HG02610 (cell line): ENCODE measurements around the gene TNFAIP8L1.

Source experiments
- ATAC-seq: cut with Tn5 transposase; IDR thresholded peaks from one replicate; pipeline ENCODE4 v1.9.1; 2021; ENCODE audit warnings: mild to moderate bottlenecking, moderate library complexity; ENCODE audit not compliant: unreplicated experiment

Gene TNFAIP8L1

DNA sequence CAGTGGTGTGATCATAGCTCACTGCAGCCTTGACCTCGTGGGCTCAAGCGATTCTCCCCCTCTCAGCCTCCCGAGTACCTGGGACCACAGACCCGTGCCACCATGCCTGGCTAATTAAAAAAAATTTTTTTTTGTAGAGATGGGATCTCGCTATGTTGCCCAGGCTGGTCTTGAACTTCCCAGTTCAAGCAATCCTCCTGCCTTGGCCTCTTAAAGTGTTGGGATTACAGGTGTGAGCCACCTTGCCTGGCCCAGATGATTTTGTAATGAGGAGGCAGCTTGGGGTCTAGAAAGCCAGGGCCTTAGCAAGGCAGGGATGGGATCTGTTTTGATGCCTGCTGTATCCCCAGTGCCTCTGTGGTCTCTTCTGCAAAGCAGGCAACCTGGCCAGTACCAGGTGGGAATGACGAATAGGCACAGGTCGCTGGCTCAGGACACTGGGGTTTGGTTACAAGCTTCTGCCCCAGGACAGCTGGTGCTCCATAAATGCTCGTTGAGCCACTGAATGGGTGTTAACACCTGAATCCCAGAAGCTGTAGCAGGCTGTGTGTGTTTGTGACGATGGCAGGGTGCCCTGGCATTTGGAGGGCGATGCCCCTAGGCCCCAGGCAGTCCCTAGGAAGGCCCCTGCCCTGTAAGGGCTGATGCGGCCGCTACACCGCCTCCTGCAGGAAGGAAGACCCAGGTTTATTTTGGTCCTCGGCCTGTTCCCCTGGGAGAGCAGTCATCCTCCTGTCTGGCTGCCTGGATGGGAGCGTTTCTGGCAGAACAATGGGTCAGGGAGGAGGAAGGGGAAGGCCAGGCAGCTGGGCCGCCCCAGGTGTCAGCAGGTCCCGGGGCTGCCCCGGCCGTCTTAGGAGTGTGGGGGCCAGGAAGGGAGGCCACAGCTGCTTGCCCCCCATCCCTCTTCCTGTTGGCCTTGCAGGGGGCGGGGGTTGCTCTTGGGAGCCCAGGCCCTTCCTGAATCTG, 8.6 kb downstream of the TNFAIP8L1 start:
- no peak for ATAC-seq

DNA sequence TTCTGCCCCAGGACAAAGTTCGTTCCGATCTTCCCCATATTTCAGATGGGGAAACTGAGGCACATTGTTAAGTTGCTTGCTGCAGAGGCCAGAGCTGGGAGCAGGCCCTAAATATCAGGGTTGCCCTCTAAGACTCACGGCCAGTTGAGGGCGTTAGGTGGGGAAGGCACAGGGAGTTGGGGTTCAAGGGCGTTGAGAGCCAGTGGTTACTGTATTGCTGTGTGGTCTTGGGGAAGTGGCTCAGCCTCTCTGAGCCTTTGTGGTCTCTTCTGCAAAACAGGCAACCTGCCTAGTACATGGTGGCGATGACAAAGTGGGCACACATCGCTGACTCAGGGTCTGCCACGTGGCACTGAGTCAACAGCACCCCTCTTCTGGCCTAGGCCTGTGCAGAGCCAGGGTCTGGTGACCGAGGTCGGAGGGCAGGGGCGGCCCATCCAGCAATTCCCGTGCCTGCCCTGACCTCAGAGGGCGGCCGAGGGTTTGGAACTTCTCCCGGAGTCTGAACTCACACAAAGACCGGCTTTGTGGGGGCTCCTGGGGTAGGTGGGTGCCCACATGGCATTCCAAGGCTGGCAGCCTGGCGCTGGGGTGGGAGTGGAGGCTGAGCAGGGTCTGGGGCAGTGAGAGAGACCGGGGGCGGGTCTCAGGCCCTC, 10.2 kb downstream of the TNFAIP8L1 start:
- no peak for ATAC-seq

DNA sequence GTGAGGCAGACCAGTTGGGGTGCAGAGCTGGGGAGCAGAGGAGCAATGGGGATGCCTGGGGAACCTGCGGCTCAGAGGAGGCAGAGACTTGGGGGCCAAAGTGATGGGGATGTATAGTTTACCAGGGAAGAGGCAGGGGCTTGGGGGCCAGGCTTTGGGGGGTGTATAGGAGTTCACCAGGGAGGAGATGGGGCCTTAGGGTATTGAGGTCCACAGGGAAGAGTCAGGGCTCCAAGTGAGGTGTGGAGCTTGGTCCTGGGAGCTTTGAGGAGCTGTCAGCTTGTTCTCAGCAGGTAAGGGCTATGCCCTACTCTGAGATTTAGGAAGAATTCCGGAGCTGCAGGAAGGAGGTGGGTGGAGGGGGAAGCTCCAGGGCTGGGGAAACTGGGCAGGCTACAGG, 10.8 kb downstream of the TNFAIP8L1 start:
- ATAC-seq = no peak

DNA sequence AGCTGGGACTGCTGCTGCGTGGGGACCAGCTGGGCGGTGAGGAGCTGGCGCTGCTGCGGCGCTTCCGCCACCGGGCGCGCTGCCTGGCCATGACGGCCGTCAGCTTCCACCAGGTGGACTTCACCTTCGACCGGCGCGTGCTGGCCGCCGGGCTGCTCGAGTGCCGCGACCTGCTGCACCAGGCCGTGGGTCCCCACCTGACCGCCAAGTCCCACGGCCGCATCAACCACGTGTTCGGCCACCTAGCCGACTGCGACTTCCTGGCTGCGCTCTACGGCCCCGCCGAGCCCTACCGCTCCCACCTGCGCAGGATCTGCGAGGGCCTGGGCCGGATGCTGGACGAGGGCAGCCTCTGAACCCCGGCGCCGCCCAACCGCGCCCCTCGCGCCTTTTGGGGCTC, 12.8 kb downstream of the TNFAIP8L1 start:
- ATAC-seq = no peak

GRCh38 chr19:4653793-4654436, 14.6 kb downstream of the TNFAIP8L1 start:
- no peak for ATAC-seq

GRCh38 chr19:4654437-4655361, 15.4 kb downstream of the TNFAIP8L1 start:
- ATAC-seq = no peak

DNA sequence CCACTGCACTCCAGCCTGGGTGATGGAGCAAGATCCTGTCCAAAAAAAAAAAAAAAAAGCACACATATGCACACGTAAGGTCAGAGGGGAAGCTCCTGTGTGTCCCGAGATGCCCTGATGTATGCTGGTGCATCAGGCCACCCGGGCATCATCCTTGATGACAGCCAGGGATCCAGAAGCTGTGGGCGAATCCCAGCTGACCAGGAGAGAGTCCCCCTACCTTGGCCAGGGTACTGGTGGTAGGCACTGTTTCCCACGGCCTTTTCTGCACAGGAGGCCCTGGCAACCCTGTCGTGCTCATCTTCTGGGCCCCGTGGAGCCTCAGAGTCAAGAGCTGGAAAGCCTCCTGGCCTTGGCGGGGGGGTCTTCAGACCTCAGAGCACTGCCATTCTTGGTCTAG, 16.8 kb downstream of the TNFAIP8L1 start:
- ATAC-seq = no peak

GRCh38 chr19:4657262-4657661, 17.9 kb downstream of the TNFAIP8L1 start:
- no peak for ATAC-seq

- ATAC-seq = no peak
Measured at GRCh38 chr19:4657835-4658234, 18.5 kb downstream of the TNFAIP8L1 start.

DNA sequence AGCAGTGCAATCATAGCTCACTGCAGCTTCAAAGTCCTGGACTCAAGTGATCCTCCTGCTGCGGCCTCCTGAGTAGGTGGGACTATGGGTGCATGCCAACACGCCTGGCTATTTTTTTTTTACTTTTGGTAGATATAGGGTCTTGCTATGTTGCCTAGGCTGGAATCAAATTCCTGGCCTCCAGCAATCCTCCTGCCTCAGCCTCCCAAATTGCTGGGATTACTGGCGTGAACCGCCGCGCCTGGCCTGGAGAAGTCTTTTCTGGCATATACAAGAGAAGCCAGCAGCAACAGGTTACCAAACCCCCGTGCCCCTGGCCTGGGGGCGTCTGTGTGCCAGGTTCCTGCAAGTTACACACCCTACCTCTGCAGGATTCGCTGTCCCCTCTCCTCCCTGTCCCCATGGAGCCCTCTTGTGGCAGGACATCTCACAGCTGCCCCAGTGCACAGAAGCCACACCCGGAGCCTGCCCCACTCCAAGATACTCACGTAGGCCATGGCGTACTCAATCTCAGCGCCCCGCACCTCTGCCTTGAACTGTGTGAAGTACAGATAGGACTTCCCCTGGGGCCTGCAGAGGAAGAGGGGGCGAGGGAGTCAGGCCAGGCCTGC, 21.0 kb downstream of the TNFAIP8L1 start:
- ATAC-seq = no peak

- ATAC-seq = no peak
Measured at GRCh38 chr19:4660993-4661392, 21.7 kb downstream of the TNFAIP8L1 start.

DNA sequence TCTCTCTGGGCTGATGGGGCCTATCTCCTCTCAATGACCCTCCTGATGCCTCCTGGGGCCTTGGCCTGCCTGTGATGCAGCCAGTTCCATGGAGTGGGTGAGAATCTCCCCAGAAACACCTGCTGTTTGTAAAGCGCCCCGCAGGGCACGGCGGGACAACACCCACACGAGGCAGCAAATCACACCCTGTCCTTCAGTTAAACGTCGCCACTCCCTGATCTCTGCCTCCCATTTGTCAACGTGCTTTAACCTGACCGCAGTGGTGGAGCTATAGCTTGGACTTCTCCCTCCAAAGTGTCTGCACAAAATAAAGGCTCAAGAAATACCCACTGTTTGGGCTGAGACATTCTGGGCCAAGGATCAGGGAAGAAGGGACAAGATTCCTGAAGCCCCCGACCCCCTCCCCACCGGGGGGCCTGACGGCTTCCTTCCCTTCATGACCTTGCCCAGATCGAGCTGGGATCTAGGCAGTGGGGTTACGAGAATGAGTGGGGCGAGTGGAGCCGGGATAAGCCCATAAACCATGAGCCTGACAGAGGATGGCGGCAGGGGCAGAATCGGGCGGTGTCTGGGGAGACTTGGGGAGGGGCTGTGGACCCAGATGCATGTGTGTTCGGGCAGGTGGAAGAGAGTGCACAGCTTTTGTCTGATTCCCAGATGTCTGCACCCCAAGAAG, 22.8 kb downstream of the TNFAIP8L1 start:
- no peak for ATAC-seq

- ATAC-seq = no peak
Measured at GRCh38 chr19:4662812-4663211, 23.5 kb downstream of the TNFAIP8L1 start.

- no peak for ATAC-seq
Measured at GRCh38 chr19:4664642-4665041, 25.3 kb downstream of the TNFAIP8L1 start.

DNA sequence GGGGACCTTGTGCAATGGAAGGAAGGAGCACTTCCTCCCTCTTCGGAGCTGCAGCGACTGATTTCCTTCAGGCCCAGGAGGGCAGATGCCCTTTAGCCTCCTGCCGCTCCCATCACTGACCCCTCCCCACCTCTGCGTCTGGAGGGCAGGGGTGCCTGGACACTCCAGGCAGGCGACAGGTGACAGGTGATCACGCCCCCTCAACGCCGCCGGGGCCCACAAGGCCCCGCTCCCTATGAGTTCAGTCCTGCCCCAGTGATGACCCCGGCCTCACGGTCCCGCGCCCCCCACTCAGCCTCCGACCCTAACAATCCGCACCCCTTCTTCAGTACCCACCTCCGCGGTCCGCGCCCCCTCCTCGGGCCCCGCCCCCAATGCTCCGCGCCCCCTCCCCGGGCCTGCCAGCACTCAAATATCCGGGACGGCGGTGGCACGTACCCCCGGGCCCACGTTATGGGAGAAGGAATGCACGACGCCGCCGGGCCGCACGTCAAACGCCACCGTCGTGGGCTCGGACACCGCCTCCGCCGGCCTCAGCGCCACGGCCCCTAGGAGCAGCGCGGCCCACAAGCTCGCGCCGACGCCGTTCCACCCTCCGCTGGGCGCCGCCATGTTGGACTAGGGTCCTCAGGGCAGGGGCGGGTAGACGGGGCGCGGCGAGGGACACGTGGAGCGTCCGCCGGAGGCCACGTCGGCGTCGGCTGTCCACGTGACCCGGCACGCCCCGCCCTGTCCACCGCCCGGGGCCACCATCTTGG, 30.6 kb downstream of the TNFAIP8L1 start, which contains the start of gene MYDGF:
MYDGF (minus strand) TSS at position 620 of the 758 bp plus-strand sequence; CDS start at position 612, 8 bp downstream.
- ATAC-seq = peak; percentile 91

- no peak for ATAC-seq
Measured at GRCh38 chr19:4671185-4671851, 32.0 kb downstream of the TNFAIP8L1 start.

DNA sequence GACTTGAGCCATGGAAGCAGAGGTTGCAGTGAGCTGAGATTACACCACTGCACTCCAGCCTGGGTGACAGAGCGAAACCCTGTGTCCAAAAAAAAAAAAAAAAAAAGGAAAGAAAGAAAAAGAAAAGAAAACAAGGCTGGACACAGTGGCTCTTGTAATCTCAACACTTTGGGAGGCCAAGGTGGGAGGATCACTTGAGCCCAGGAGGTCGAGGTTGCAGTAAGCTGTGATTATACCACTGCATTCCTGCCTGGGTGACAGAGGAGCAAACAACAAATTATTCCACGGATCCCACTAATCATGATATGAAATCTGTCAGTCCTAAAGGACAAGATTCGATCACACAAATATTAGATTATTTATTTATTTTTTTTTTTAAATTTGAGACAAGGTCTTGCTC, 33.9 kb downstream of the TNFAIP8L1 start:
- ATAC-seq = no peak

GRCh38 chr19:4673726-4674125, 34.4 kb downstream of the TNFAIP8L1 start:
- no peak for ATAC-seq
